Muscle layer of duodenum (tissue), 2 donors: ENCODE data around the gene ASIC1.

Experiments
- H3K27ac ChIP-seq: one replicate; pipeline ENCODE4 v1.7.0; 2013; ENCODE audit warnings: mild to moderate bottlenecking, low read length
- H3K27me3 ChIP-seq: one replicate; pipeline ENCODE4 v1.7.0; 2013; ENCODE audit warnings: low read depth, mild to moderate bottlenecking, control low read depth, low read length
- H3K36me3 ChIP-seq, 2 donors: one replicate each; pipeline ENCODE4 v1.7.0; 2013; ENCODE audit warnings: low read length in 2 of 2, control low read depth in 1 of 2, mild to moderate bottlenecking in 1 of 2; ENCODE audit not compliant: insufficient read depth in 2 of 2, control insufficient read depth in 1 of 2
- H3K4me1 ChIP-seq, 2 donors: one replicate each; pipeline ENCODE4 v1.7.0; 2013; ENCODE audit warnings: low read length in 2 of 2, mild to moderate bottlenecking in 2 of 2, control low read depth in 1 of 2, moderate library complexity in 1 of 2; ENCODE audit not compliant: insufficient read depth in 2 of 2, control insufficient read depth in 1 of 2
- H3K4me3 ChIP-seq, 2 donors: one replicate each; pipeline ENCODE4 v1.7.0; 2013; ENCODE audit warnings: low read length in 2 of 2, low read depth in 1 of 2, mild to moderate bottlenecking in 1 of 2
- H3K9me3 ChIP-seq, 2 donors: one replicate each; pipeline ENCODE4 v1.7.0; 2013; ENCODE audit warnings: low read length in 2 of 2, control low read depth in 1 of 2, mild to moderate bottlenecking in 1 of 2; ENCODE audit not compliant: control insufficient read depth in 1 of 2
- donor health status: healthy.

The ASIC1 gene

GRCh38 chr12:50129290-50129689, 71.9 kb downstream of the ASIC1 start:
- H3K4me3 ChIP-seq, result no peak overlapping the region
- no peaks in the 10 kb centered on the region for H3K27me3 ChIP-seq
- H3K9me3 ChIP-seq, result no peaks in the 10 kb centered on the region
- H3K4me1 ChIP-seq, result peaks cover 0 to 2% of the 10 kb centered on the region in 2 donors
- no peak overlapping the region for H3K27ac ChIP-seq
- peaks cover 36 to 45% of the 10 kb centered on the region in 2 donors for H3K36me3 ChIP-seq

DNA sequence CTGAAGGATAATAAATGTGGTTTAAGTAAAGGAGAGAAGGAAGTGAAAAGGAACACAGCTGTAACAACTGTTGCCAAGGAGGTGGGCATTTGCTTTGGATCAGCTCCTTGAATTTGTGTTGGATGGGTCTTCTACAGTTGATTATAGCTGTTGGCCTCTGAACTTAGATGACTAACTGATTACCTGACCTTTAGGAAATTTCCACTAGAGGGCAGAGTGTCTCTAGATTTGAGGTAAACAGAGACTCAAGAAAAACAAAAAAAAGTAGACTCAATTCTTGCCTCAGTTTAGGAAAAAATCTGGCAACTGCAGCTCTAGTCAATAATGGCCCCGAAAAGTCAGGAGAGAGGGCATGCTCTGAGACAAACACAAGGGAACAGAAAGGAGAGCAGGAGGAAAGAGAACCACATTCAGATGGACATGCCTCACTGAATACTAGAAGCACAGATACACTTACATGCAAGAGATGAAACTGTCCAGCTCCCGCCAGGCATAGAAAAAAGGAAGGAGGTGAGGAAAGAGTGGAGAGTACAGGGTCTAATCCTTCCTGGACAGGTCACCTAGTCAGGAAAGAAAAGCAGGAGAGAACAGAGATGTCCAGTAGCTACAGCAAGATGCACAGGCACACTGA, 75.2 kb downstream of the ASIC1 start:
- H3K9me3 ChIP-seq, result no peaks in the 10 kb centered on the region
- H3K36me3 ChIP-seq, result peaks cover 42 to 53% of the 10 kb centered on the region in 2 donors
- H3K27me3 ChIP-seq, result no peaks in the 10 kb centered on the region
- no peak overlapping the region for H3K4me3 ChIP-seq
- H3K27ac ChIP-seq, result no peak overlapping the region
- H3K4me1 ChIP-seq, result peaks cover 0 to 15% of the 10 kb centered on the region in 2 donors
